ENCODE measurements around the gene ANKLE2. TPM values are rescaled to one million over a fixed set of nuclear protein-coding genes. Genes with fewer than 3 reads are reported as not detected.

ANKLE2 gene
- total RNA-seq, 1 donor from 2014 or later, result 59.4 TPM

DNA sequence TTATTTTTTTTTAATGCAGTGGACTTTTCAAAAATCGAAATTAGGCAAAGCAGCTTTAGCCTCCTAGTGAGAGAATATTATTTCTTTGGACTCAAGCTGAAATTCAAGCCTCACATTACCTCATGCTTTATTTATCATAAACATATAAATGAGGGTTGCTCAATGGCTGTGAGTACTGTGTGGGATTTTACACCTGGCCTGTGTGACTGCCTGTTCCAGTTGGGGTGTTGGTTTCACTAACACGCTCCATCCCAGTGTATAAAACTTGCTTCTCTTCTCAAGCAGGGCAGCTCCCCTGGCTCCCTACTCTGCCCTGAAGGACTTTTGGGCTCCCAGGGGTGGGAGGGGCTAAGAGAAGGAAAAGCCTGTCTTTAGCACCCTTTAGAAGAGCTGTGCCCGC, 15.0 kb downstream of the ANKLE2 start:
- DNase-seq (ENCODE audit: low spot score), result no peak

DNA sequence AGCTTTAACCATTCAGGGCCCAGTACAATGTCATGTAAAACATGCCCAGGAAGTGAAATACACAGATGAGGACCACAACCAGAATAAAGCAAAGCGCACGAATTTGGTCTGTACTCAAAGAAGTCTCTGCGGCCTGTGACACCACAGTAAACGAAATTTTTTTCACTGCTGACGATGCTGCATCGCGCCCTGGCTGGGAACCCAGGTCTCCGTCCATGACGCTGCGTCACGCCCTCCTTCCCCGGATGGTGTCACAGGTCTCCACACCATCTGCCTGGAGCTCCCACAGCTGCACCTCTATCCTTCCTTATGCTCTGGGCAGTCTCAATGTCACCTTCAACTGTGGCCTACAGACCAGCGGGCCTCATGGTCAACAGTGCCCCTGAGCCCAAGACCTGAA, 17.8 kb downstream of the ANKLE2 start:
- DNase-seq (ENCODE audit: low spot score), result no peak

GRCh38 chr12:132741620-132742019, 20.0 kb downstream of the ANKLE2 start:
- no peak for DNase-seq (ENCODE audit: low spot score)

GRCh38 chr12:132740652-132741051, 21.0 kb downstream of the ANKLE2 start:
- DNase-seq (ENCODE audit: low spot score), result no peak

GRCh38 chr12:132740313-132740646, 21.4 kb downstream of the ANKLE2 start:
- DNase-seq (ENCODE audit: low spot score), result no peak

- no peak for DNase-seq (ENCODE audit: low spot score)
These were observed 21.9 kb downstream of the ANKLE2 start for GRCh38 chr12:132739600-132740312.

DNA sequence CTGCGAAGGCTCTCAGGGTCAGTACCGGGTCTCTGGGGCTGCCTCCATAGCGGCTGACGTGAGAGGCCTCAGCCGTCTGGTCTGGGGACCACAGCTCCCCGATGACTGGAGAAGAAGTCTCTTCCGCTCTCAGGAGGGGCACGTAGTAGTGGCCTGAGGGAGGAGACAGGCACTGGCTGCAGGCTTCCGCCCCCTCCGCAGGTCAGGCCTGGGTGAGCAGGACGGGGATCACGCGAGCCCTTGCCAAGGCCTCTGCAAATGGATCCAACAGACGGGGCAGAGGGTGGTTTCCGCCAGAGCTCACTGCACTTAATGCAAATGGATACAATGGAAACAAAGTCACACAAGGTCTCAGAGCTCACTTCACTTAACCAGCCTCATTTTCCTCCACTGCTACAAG, 24.7 kb downstream of the ANKLE2 start:
- DNase-seq (ENCODE audit: low spot score), result no peak

- no peak for DNase-seq (ENCODE audit: low spot score)
These were observed 25.3 kb downstream of the ANKLE2 start for GRCh38 chr12:132736378-132736777.

- DNase-seq (ENCODE audit: low spot score), result no peak
These were observed 26.1 kb downstream of the ANKLE2 start for GRCh38 chr12:132735496-132735895.

- DNase-seq (ENCODE audit: low spot score), result no peak
These were observed 27.4 kb downstream of the ANKLE2 start for GRCh38 chr12:132734206-132734605.

GRCh38 chr12:132731574-132731973, 30.1 kb downstream of the ANKLE2 start:
- DNase-seq (ENCODE audit: low spot score), result no peak

- no peak for DNase-seq (ENCODE audit: low spot score)
These were observed 31.3 kb downstream of the ANKLE2 start for GRCh38 chr12:132730353-132730752.

DNA sequence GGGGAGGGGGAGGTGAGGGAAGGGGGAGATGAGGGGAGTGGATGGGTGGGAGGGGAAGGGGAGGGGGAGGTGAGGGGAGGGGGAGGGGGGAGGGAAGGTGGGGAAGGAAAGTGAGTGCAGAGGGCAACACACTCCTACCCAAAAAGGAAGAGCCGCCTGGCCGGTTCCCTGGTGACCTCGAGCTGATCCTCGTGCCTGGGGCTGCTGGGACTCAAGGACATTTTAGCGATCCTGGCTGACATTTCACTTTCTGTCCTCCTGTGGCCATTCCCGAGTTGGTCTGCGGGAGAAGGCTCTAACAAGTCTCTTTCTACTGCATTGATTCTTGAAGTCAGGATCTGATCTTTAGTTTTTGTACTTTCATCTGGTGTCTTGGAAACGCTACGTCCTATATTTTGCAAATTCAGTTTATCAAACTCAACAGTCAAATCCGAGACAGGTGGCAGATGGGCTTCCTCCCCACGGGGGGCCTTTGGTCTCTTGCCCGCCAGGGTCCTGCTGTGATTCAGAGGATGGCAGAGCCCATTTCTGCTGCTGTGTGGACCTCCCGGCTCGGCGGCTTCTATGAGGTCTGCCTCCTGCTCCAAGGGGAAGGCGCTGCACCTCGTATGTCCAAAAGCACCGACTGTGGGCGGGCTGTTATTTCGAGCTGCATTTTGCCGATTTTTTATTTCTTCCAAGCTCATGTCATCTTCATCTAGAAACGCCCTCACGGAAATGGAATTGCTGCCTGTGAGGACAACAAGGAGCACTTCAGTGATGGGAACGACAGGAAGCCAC, 31.9 kb downstream of the ANKLE2 start:
- no peak for DNase-seq (ENCODE audit: low spot score)

DNA sequence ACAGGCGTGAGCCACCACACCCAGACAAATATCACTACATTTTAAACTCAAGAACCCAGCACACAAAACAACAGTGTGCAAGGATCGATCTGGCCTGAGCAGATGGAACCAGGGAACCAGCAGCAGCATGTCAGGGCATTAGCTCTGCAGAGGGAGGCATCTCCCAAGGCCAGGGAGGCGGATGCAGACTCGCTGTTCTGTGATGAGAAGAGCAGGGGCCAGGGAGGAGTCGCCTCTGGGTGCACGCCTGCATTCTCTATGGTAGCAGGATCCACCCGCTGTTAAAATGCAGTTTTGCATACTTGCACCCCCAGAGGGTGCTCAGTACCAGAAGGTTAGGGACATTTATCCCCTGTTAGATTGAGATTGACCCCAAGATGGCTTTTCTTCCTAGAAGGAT, 33.1 kb downstream of the ANKLE2 start:
- DNase-seq (ENCODE audit: low spot score), result no peak

DNA sequence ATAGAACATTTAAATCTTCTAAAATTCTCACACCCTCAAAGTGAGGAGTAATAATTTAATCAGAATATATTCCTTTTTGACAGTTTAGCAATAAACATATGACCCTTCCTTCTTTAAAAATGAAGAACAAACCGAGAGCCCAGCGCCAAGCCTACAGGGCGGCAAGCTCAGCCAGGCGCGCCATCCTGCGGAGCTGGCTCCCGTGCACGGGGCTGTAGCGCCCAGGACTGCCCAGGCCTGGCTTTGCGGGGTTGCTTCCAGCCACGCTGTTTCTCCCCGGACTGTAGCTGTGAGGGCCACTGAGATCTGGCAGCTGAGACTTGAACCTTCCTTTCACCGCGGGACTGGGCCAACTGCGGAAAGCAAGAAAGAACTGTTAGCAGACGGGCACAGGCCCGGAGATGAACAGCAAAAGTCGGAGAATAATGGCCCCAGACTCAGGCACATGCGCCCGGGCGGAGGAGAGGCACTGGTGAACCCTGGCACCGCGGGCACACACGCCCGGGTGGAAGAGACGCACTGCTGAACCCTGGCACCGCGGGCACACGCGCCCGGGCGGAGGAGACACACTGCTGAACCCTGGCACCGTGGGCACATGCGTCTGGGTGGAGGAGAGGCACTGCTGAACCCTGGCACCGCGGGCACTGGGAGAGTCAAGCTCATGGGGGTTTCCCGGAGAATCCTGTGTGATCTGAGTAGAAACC, 34.4 kb downstream of the ANKLE2 start:
- no peak for DNase-seq (ENCODE audit: low spot score)

- no peak for DNase-seq (ENCODE audit: low spot score)
These were observed 35.2 kb downstream of the ANKLE2 start for GRCh38 chr12:132726386-132726785.

DNA sequence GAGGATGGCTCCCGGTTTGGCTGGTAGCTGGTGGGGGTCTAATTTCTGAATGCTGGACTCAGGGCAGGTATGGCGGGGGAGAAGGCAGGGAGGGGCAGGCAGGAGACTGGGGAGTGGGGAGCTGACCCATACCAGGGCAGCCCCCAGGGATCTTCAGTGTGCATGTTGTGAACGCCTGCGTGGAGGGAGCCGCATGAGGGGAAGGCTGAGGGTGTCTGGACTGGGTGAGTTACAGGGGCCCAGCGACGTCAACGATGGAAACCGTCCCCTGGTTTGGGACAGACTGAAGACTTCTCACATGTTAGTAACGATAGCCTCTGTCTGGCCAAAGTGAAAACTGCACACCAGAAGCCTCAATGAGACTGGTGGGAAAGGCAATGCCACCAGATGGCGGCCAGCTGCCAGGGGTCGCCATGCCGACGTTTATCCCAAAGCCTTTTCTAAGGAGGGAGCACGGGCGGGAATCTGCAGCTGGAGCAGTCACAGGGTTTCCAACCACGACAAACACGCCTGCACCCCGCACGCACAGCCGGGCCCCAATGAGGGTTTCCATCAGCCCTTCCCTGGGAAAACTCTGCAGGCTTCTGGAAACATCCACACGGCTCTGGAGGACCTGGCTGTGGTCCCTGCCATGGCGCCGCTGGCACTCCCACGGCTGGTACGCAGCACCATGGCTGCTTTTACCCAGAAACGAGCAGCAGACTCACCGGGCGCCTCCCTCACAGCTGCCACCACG, 37.0 kb downstream of the ANKLE2 start:
- no peak for DNase-seq (ENCODE audit: low spot score)

- DNase-seq (ENCODE audit: low spot score), result no peak
These were observed 37.9 kb downstream of the ANKLE2 start for GRCh38 chr12:132723764-132724140.

DNA sequence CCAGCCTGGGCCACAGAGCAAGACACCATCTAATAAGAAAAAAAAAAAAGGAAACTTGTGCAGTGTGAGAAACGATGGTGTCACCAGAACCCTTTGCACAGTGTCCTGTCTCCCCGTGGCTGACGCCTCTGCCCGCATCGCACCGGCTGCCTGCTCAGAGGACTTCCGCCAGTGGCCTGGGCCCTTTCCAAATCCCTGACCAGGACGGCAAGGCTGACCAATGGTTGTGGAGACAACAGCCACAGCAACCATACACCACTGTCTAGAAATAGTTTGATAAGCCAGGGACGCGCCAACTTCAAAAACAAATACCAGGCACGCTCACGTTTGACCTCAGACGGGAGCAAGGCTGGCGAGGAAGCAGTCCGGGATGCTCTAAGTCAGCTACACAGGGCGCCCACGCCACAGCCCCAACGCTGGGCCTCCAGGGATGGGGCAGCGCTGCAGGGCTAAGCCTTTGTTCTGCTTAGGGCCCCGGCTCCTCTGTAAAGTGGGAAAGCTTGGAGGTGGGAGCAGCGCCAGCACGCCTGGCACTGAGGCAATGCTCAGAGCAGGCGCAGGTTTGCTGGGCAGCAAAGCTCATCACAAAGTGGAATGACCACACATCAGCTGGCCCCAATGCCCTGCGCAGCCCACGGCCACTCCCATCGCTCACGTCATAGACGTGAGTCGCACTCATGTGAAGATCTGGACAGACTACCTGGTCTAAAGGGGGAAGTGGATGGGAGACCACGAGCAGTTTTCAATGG, 38.4 kb downstream of the ANKLE2 start:
- no peak for DNase-seq (ENCODE audit: low spot score)

DNA sequence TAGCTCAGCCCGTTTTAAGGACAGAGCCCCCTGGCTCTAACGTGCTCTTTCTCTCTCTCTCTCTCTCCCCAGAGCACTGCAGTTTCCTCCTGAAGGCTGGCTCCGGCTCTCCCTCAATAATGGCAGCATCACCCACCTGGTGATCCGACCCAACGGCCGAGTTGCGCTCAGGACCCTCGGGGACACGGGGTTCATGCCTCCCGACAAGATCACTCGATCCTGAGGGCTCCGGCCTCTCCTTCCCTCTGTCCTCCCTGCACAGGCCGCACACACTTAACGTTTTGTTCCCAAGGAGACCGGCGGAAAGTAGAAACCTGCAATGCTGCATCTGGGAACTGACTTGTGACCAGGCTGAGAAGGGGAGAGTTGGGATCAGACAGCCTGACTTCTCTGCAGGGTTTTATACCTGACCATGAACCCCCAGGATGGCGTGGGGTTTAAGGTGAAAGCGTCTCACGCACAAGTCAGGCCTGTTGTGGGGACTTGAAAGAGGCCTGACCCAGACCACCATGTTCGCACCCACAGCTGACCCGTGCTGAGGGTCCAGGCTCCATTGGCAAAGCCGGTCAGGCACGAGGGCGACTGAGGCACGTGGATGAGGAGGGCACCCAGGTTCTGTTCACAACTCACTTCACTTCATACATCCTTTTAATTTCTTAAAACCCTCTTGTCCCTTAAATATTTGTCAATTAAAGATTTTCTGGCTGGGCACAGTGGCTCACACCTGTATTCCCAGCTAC, 40.9 kb downstream of the ANKLE2 start:
- no peak for DNase-seq (ENCODE audit: low spot score)

GRCh38 chr12:132719954-132720324, 41.7 kb downstream of the ANKLE2 start:
- DNase-seq (ENCODE audit: low spot score), result no peak

All from ureter (tissue), 1 donor.